ENCODE results near the gene EFCAB6.

The EFCAB6 gene

GRCh38 chr22:43789452-43789851 lies 22.7 kb downstream of the EFCAB6 start:
- DNase-seq (ENCODE audit: low spot score), result peak; percentile 50
- POLR2A ChIA-PET (ENCODE audit: low non-redundant PET), result no interaction called here
- H3K27ac ChIP-seq, result peak overlapping the region; percentile 55
- TF ChIP-seq CTCF (conservative IDR thresholded peaks at IDR 0.05; ENCODE audit: low read depth), result no peak
- CTCF ChIA-PET, result interaction anchor here (0.6 kb wide), 1 partner anchor 560 kb away, joined by 3 read pairs; no protein-coding TSS in a partner anchor

GRCh38 chr22:43783777-43784176 lies 28.3 kb downstream of the EFCAB6 start:
- ChIA-PET POLR2A (ENCODE audit: low non-redundant PET) (no interaction called here), CTCF (interaction anchor here (0.9 kb wide), 1 partner anchor 17 kb away, joined by 3 read pairs; no protein-coding TSS in a partner anchor)
- no peak overlapping the region for H3K27ac ChIP-seq
- no peak for TF ChIP-seq CTCF (conservative IDR thresholded peaks at IDR 0.05; ENCODE audit: low read depth)
- no peak for DNase-seq (ENCODE audit: low spot score)

- TF ChIP-seq CTCF (conservative IDR thresholded peaks at IDR 0.05; ENCODE audit: low read depth), result no peak
- ChIA-PET CTCF (no interaction called here), POLR2A (ENCODE audit: low non-redundant PET) (no interaction called here)
- DNase-seq (ENCODE audit: low spot score), result no peak
- H3K27ac ChIP-seq, result no peak overlapping the region
Observed at GRCh38 chr22:43782448-43782847, 29.7 kb downstream of the EFCAB6 start.

GRCh38 chr22:43777286-43777685 lies 34.8 kb downstream of the EFCAB6 start:
- CTCF ChIA-PET, result interaction anchor here (0.5 to 0.8 kb wide), 3 partner anchors 36 to 972 kb away, joined by 3 read pairs; no protein-coding TSS in a partner anchor
- POLR2A ChIA-PET (ENCODE audit: low non-redundant PET), result no interaction called here
- DNase-seq (ENCODE audit: low spot score), result peak; percentile 36
- H3K27ac ChIP-seq, result no peak overlapping the region
- no peak for TF ChIP-seq CTCF (conservative IDR thresholded peaks at IDR 0.05; ENCODE audit: low read depth)

GRCh38 chr22:43776081-43776670 lies 35.9 kb downstream of the EFCAB6 start:
- TF ChIP-seq CTCF (conservative IDR thresholded peaks at IDR 0.05; ENCODE audit: low read depth), result no peak
- no peak overlapping the region for H3K27ac ChIP-seq
- CTCF ChIA-PET, result interaction anchor here (0.8 kb wide), 1 partner anchor 73 kb away, joined by 3 read pairs; no protein-coding TSS in a partner anchor
- POLR2A ChIA-PET (ENCODE audit: low non-redundant PET), result no interaction called here
- DNase-seq (ENCODE audit: low spot score), result no peak

GRCh38 chr22:43774318-43774915 lies 37.7 kb downstream of the EFCAB6 start:
- no peak for TF ChIP-seq CTCF (conservative IDR thresholded peaks at IDR 0.05; ENCODE audit: low read depth)
- CTCF ChIA-PET, result no interaction called here
- POLR2A ChIA-PET (ENCODE audit: low non-redundant PET), result no interaction called here

More at GRCh38 chr22:43774318-43774915, 37.7 kb downstream of the EFCAB6 start:
- H3K27ac ChIP-seq, result no peak overlapping the region
- DNase-seq (ENCODE audit: low spot score), result no peak

Data from RWPE1 (cell line).